NB4 (cell line): ENCODE data around the gene MEA1.

ENCODE experiments used
- MYC ChIP-seq: IDR thresholded peaks from 2 replicates; pipeline ENCODE4 v1.6.1; 2011; ENCODE audit warnings: low read depth, low read length
- POLR2A ChIP-seq: IDR thresholded peaks from 2 replicates; pipeline ENCODE4 v1.6.1; 2011; ENCODE audit warnings: mild to moderate bottlenecking; ENCODE audit not compliant: insufficient read length; ENCODE audit errors: extremely low read depth
- TF ChIP-seq, protein P1 (sequence below): IDR thresholded peaks from one replicate; pipeline ENCODE4 v1.5.1; 2012; ENCODE audit warnings: low read depth, low read length
- TF ChIP-seq, protein P2 (sequence below): IDR thresholded peaks from 2 replicates; pipeline ENCODE4 v1.6.1; 2011; ENCODE audit warnings: low read depth, low read length

DNA sequence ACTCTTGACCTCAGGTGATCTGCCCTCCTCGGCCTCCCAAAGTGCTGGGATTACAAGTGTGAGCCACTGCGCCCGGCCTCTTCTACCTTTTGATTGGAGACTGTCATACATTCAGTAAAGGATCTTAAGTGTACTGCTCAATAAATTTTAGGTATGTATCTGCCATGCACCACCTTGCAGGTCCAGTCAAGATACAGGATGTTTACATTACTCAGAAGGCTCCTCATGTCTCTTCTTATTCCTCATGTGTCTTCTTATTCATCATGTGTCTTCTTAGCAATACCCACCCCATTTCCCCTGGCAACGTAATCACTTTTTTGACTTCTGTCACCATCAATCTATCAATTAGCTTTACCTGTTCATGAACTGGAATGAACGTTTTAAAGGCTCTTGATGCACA lies 7.9 kb downstream of the MEA1 start:
- TF ChIP-seq, protein P1, sequence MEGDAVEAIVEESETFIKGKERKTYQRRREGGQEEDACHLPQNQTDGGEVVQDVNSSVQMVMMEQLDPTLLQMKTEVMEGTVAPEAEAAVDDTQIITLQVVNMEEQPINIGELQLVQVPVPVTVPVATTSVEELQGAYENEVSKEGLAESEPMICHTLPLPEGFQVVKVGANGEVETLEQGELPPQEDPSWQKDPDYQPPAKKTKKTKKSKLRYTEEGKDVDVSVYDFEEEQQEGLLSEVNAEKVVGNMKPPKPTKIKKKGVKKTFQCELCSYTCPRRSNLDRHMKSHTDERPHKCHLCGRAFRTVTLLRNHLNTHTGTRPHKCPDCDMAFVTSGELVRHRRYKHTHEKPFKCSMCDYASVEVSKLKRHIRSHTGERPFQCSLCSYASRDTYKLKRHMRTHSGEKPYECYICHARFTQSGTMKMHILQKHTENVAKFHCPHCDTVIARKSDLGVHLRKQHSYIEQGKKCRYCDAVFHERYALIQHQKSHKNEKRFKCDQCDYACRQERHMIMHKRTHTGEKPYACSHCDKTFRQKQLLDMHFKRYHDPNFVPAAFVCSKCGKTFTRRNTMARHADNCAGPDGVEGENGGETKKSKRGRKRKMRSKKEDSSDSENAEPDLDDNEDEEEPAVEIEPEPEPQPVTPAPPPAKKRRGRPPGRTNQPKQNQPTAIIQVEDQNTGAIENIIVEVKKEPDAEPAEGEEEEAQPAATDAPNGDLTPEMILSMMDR = no peak
- TF ChIP-seq POLR2A (no peak), MYC (no peak)
- TF ChIP-seq, protein P2, sequence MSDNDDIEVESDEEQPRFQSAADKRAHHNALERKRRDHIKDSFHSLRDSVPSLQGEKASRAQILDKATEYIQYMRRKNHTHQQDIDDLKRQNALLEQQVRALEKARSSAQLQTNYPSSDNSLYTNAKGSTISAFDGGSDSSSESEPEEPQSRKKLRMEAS = no peak
